Activated naive CD8-positive, alpha-beta T cell treated with anti-CD3 and anti-CD28 coated beads for 36 hours (primary cell): ENCODE results near the gene C18orf32. TPM values are rescaled to one million over a fixed set of nuclear protein-coding genes. Genes with fewer than 3 reads are reported as not detected.
"Not testable (repeated sequence)": the region's sequence is repeated elsewhere in the genome, so short reads cannot be mapped to it uniquely, and the experiment has no call there.

ENCODE experiments used
- DNase-seq: peaks from one replicate; pipeline ENCODE4 v3.0.0; 2021
- H3K27ac Mint-ChIP-seq: one replicate; pipeline ENCODE4 v1.8.0; 2022; ENCODE audit warnings: mild to moderate bottlenecking, moderate library complexity, mixed read lengths
- H3K27me3 Mint-ChIP-seq: one replicate; pipeline ENCODE4 v1.8.0; 2022; ENCODE audit warnings: mild to moderate bottlenecking, mixed read lengths
- H3K36me3 Mint-ChIP-seq: one replicate; pipeline ENCODE4 v1.8.0; 2021; ENCODE audit warnings: mild to moderate bottlenecking, mixed read lengths
- H3K4me1 Mint-ChIP-seq: one replicate; pipeline ENCODE4 v1.8.0; 2021; ENCODE audit warnings: mixed read lengths
- H3K4me3 Mint-ChIP-seq: one replicate; pipeline ENCODE4 v1.8.0; 2022; ENCODE audit warnings: mild to moderate bottlenecking, moderate library complexity, mixed read lengths
- H3K9me3 Mint-ChIP-seq: one replicate; pipeline ENCODE4 v1.8.0; 2022; ENCODE audit warnings: mixed read lengths
- total RNA-seq, 2 experiments: library from RNA; stranded (reverse); gene quantifications; one replicate each; pipeline ENCODE4 v1.2.3, GENCODE V29; 2021

The C18orf32 gene
- total RNA-seq, 2 experiments from 2014 or later: 19.6 to 21.8 TPM

GRCh38 chr18:49487711-49488310, 777 bp upstream of the C18orf32 start:
- peaks cover 47% of the 10 kb centered on the region for H3K4me1 Mint-ChIP-seq
- no peaks in the 10 kb centered on the region for H3K9me3 Mint-ChIP-seq
- peaks cover 62% of the 10 kb centered on the region for H3K36me3 Mint-ChIP-seq
- DNase-seq: no peak
- H3K27ac Mint-ChIP-seq: peak overlapping the region; percentile 99
- no peaks in the 10 kb centered on the region for H3K27me3 Mint-ChIP-seq
- peak overlapping the region; percentile 89 for H3K4me3 Mint-ChIP-seq

- no peak for DNase-seq
- peak overlapping the region; percentile 89 for H3K4me3 Mint-ChIP-seq
- peaks cover 56% of the 10 kb centered on the region for H3K36me3 Mint-ChIP-seq
- peak overlapping the region; percentile 99 for H3K27ac Mint-ChIP-seq
- no peaks in the 10 kb centered on the region for H3K9me3 Mint-ChIP-seq
- peaks cover 48% of the 10 kb centered on the region for H3K4me1 Mint-ChIP-seq
- H3K27me3 Mint-ChIP-seq: no peaks in the 10 kb centered on the region
Measured at GRCh38 chr18:49486606-49486952, 455 bp downstream of the C18orf32 start.

- Mint-ChIP-seq H3K4me3 (peak overlapping the region; percentile 89), H3K36me3 (peaks cover 51% of the 10 kb centered on the region), H3K9me3 (no peaks in the 10 kb centered on the region), H3K27me3 (no peaks in the 10 kb centered on the region), H3K27ac (peak overlapping the region; percentile 99), H3K4me1 (peaks cover 48% of the 10 kb centered on the region)
- no peak for DNase-seq
Measured at GRCh38 chr18:49486134-49486533, 900 bp downstream of the C18orf32 start.

- Mint-ChIP-seq H3K4me1 (peaks cover 27% of the 10 kb centered on the region), H3K4me3 (no peak overlapping the region), H3K9me3 (no peaks in the 10 kb centered on the region), H3K27ac (no peak overlapping the region), H3K27me3 (no peaks in the 10 kb centered on the region), H3K36me3 (peaks cover 29% of the 10 kb centered on the region)
- no peak for DNase-seq
Measured at GRCh38 chr18:49483198-49483597, 3.8 kb downstream of the C18orf32 start.

GRCh38 chr18:49481907-49482306, 5.1 kb downstream of the C18orf32 start:
- Mint-ChIP-seq H3K27me3 (no peaks in the 10 kb centered on the region), H3K36me3 (peaks cover 27% of the 10 kb centered on the region), H3K4me1 (peaks cover 20% of the 10 kb centered on the region), H3K9me3 (no peaks in the 10 kb centered on the region), H3K4me3 (no peak overlapping the region), H3K27ac (no peak overlapping the region)
- DNase-seq: no peak

GRCh38 chr18:49481317-49481716, 5.7 kb downstream of the C18orf32 start:
- no peaks in the 10 kb centered on the region for H3K27me3 Mint-ChIP-seq
- DNase-seq: no peak
- H3K36me3 Mint-ChIP-seq: peaks cover 29% of the 10 kb centered on the region
- H3K27ac Mint-ChIP-seq: peak overlapping the region; percentile 43
- no peak overlapping the region for H3K4me3 Mint-ChIP-seq
- H3K9me3 Mint-ChIP-seq: no peaks in the 10 kb centered on the region
- peaks cover 25% of the 10 kb centered on the region for H3K4me1 Mint-ChIP-seq

GRCh38 chr18:49479381-49480137, 7.5 kb downstream of the C18orf32 start:
- H3K4me3 Mint-ChIP-seq: no peak overlapping the region
- H3K36me3 Mint-ChIP-seq: peaks cover 27% of the 10 kb centered on the region
- H3K27ac Mint-ChIP-seq: peak overlapping the region; percentile 4
- no peaks in the 10 kb centered on the region for H3K9me3 Mint-ChIP-seq
- H3K4me1 Mint-ChIP-seq: peaks cover 21% of the 10 kb centered on the region
- DNase-seq: no peak
- H3K27me3 Mint-ChIP-seq: no peaks in the 10 kb centered on the region

- no peaks in the 10 kb centered on the region for H3K27me3 Mint-ChIP-seq
- no peaks in the 10 kb centered on the region for H3K9me3 Mint-ChIP-seq
- no peak overlapping the region for H3K4me3 Mint-ChIP-seq
- H3K36me3 Mint-ChIP-seq: peaks cover 18% of the 10 kb centered on the region
- H3K4me1 Mint-ChIP-seq: peaks cover 16% of the 10 kb centered on the region
- peak overlapping the region; percentile 83 for H3K27ac Mint-ChIP-seq
- no peak for DNase-seq
Measured at GRCh38 chr18:49476664-49477411, 10.2 kb downstream of the C18orf32 start.

GRCh38 chr18:49474935-49475334, 12.1 kb downstream of the C18orf32 start:
- not testable (repeated sequence) for H3K9me3 Mint-ChIP-seq

GRCh38 chr18:49473721-49474120, 13.3 kb downstream of the C18orf32 start:
- Mint-ChIP-seq H3K4me3 (no peak overlapping the region), H3K27me3 (no peaks in the 10 kb centered on the region), H3K27ac (no peak overlapping the region)

More at GRCh38 chr18:49474935-49475334, 12.1 kb downstream of the C18orf32 start:
- not testable (repeated sequence) for H3K27me3 Mint-ChIP-seq, H3K27ac Mint-ChIP-seq, H3K4me3 Mint-ChIP-seq, DNase-seq
- Mint-ChIP-seq H3K36me3 (peaks cover 16% of the 10 kb centered on the region), H3K4me1 (peaks cover 13% of the 10 kb centered on the region)

GRCh38 chr18:49472459-49472858, 14.6 kb downstream of the C18orf32 start:
- no peaks in the 10 kb centered on the region for H3K27me3 Mint-ChIP-seq
- H3K4me1 Mint-ChIP-seq: peaks cover 9% of the 10 kb centered on the region
- H3K36me3 Mint-ChIP-seq: peaks cover 12% of the 10 kb centered on the region
- DNase-seq: no peak
- H3K27ac Mint-ChIP-seq: no peak overlapping the region
- H3K9me3 Mint-ChIP-seq: no peaks in the 10 kb centered on the region
- H3K4me3 Mint-ChIP-seq: no peak overlapping the region

More at GRCh38 chr18:49473721-49474120, 13.3 kb downstream of the C18orf32 start:
- H3K4me1 Mint-ChIP-seq: peaks cover 9% of the 10 kb centered on the region
- H3K36me3 Mint-ChIP-seq: peaks cover 12% of the 10 kb centered on the region
- no peaks in the 10 kb centered on the region for H3K9me3 Mint-ChIP-seq
- no peak for DNase-seq

- Mint-ChIP-seq H3K27ac (no peak overlapping the region), H3K4me1 (peaks cover 1% of the 10 kb centered on the region), H3K36me3 (peaks cover 5% of the 10 kb centered on the region), H3K27me3 (no peaks in the 10 kb centered on the region), H3K4me3 (no peak overlapping the region), H3K9me3 (no peaks in the 10 kb centered on the region)
- no peak for DNase-seq
Measured at GRCh38 chr18:49471532-49471931, 15.5 kb downstream of the C18orf32 start.

- H3K4me1 Mint-ChIP-seq: no peaks in the 10 kb centered on the region
- no peak overlapping the region for H3K4me3 Mint-ChIP-seq
- H3K36me3 Mint-ChIP-seq: no peaks in the 10 kb centered on the region
- no peak for DNase-seq
- no peaks in the 10 kb centered on the region for H3K27me3 Mint-ChIP-seq
- H3K27ac Mint-ChIP-seq: no peak overlapping the region
- H3K9me3 Mint-ChIP-seq: no peaks in the 10 kb centered on the region
Measured at GRCh38 chr18:49467599-49467998, 19.4 kb downstream of the C18orf32 start.

GRCh38 chr18:49467019-49467563, 19.9 kb downstream of the C18orf32 start:
- no peaks in the 10 kb centered on the region for H3K9me3 Mint-ChIP-seq
- no peak for DNase-seq
- H3K4me3 Mint-ChIP-seq: no peak overlapping the region
- H3K36me3 Mint-ChIP-seq: no peaks in the 10 kb centered on the region
- no peaks in the 10 kb centered on the region for H3K4me1 Mint-ChIP-seq
- no peak overlapping the region for H3K27ac Mint-ChIP-seq
- H3K27me3 Mint-ChIP-seq: no peaks in the 10 kb centered on the region
